HepG2 (cell line): ENCODE measurements around the gene DDIAS. TPM values are rescaled to one million over a fixed set of nuclear protein-coding genes. Genes with fewer than 3 reads are reported as not detected.

Experiments used
- ATF5 ChIP-seq: sonication (generic); formaldehyde crosslinking; IDR thresholded peaks from 2 replicates; pipeline ENCODE4 v1.4.0; 2020; ENCODE audit warnings: mild to moderate bottlenecking, low read depth, missing genetic modification reagents
- HIC2 ChIP-seq: sonication (generic); formaldehyde crosslinking; IDR thresholded peaks from 2 replicates; pipeline ENCODE4 v1.9.0; 2022; ENCODE audit warnings: low read depth, missing genetic modification reagents
- JARID2 ChIP-seq: sonication (generic); formaldehyde crosslinking; IDR thresholded peaks from 2 replicates; pipeline ENCODE4 v1.8.1; 2023; ENCODE audit warnings: missing genetic modification reagents, inconsistent platforms; ENCODE audit not compliant: insufficient replicate concordance
- MEIS2 ChIP-seq: sonication (generic); formaldehyde crosslinking; IDR thresholded peaks from 2 replicates; pipeline ENCODE4 v1.9.0; 2021; ENCODE audit warnings: mild to moderate bottlenecking, missing genetic modification reagents
- MYC ChIP-seq: sonication (generic); formaldehyde crosslinking; IDR thresholded peaks from 2 replicates; pipeline ENCODE4 v1.9.0; 2021; ENCODE audit warnings: missing genetic modification reagents, borderline replicate concordance
- NAIF1 ChIP-seq: sonication (generic); formaldehyde crosslinking; IDR thresholded peaks from 2 replicates; pipeline ENCODE4 v1.5.0; 2020; ENCODE audit warnings: mild to moderate bottlenecking, missing genetic modification reagents, borderline replicate concordance
- PCBP1 ChIP-seq: fragments of 200-400 bp; formaldehyde crosslinking; IDR thresholded peaks from 2 replicates; pipeline ENCODE4 v1.6.1; 2017; ENCODE audit warnings: mild to moderate bottlenecking, low read depth, low read length, borderline replicate concordance
- POLR2AphosphoS2 ChIP-seq: IDR thresholded peaks from 2 replicates; pipeline ENCODE4 v1.6.1; 2011; ENCODE audit warnings: low read depth, low read length, improper control_type of control experiment
- SETDB1 ChIP-seq: sonication (generic); formaldehyde crosslinking; IDR thresholded peaks from 2 replicates; pipeline ENCODE4 v1.5.1; 2020; ENCODE audit warnings: missing genetic modification reagents, mild to moderate bottlenecking, borderline replicate concordance
- SP4 ChIP-seq: sonication (generic); formaldehyde crosslinking; IDR thresholded peaks from 2 replicates; pipeline ENCODE4 v1.8.1; 2023; ENCODE audit warnings: mild to moderate bottlenecking, missing genetic modification reagents
- TARDBP ChIP-seq: sonication (generic); formaldehyde crosslinking; IDR thresholded peaks from 2 replicates; pipeline ENCODE4 v1.8.0; 2022; ENCODE audit warnings: mild to moderate bottlenecking, missing genetic modification reagents
- ZFYVE20 ChIP-seq: sonication (generic); formaldehyde crosslinking; IDR thresholded peaks from 2 replicates; pipeline ENCODE4 v1.8.0; 2023; ENCODE audit warnings: low read depth, mild to moderate bottlenecking, moderate library complexity, missing genetic modification reagents, borderline replicate concordance
- ZNF251 ChIP-seq: sonication (generic); formaldehyde crosslinking; IDR thresholded peaks from 2 replicates; pipeline ENCODE4 v1.9.0; 2021; ENCODE audit warnings: mild to moderate bottlenecking, missing genetic modification reagents
- ZNF709 ChIP-seq: sonication (generic); formaldehyde crosslinking; IDR thresholded peaks from 2 replicates; pipeline ENCODE4 v1.5.0; 2020; ENCODE audit warnings: mild to moderate bottlenecking, missing genetic modification reagents
- ZNF768 ChIP-seq: sonication (generic); formaldehyde crosslinking; IDR thresholded peaks from 2 replicates; pipeline ENCODE4 v1.4.0; 2020; ENCODE audit warnings: missing genetic modification reagents
- ZSCAN31 ChIP-seq: sonication (generic); formaldehyde crosslinking; IDR thresholded peaks from 2 replicates; pipeline ENCODE4 v1.5.0; 2020; ENCODE audit warnings: low read depth, mild to moderate bottlenecking, missing genetic modification reagents
- polyA plus RNA-seq, 8 experiments: library from polyadenylated mRNA; depleted of rRNA in 3 of 8; stranded (reverse) in 7 of 8; unstranded in 1 of 8; fragments of >200 nt; fragmentation: Illumina TruSeq in 4 of 8; extraction: Trizol in 4 of 8; gene quantifications; 2 replicates each; pipeline versions ENCODE4 v1.2.1 to v1.2.3, GENCODE V29; 2011 to 2016; ENCODE audit warnings: low read depth in 4 of 8, missing spikeins in 1 of 8, mixed read lengths in 1 of 8; ENCODE audit not compliant: insufficient read depth in 1 of 8
- total RNA-seq, 5 experiments: library from RNA; depleted of rRNA; stranded (reverse); fragments of >200 nt; fragmentation: Illumina TruSeq; extraction: Trizol; gene quantifications; 2 replicates each; pipeline ENCODE4 v1.2.3, GENCODE V29; 2016; ENCODE audit warnings: low read depth in 1 of 5
- TF ChIP-seq, protein P1 (sequence below): sonication (generic); formaldehyde crosslinking; IDR thresholded peaks from 2 replicates; pipeline ENCODE4 v1.8.1; 2022; ENCODE audit warnings: mild to moderate bottlenecking, missing genetic modification reagents
- TF ChIP-seq, protein P2 (sequence below): sonication (generic); formaldehyde crosslinking; IDR thresholded peaks from 2 replicates; pipeline ENCODE4 v1.5.0; 2020; ENCODE audit warnings: missing genetic modification reagents, mild to moderate bottlenecking, borderline replicate concordance
- TF ChIP-seq, protein P3 (sequence below): sonication (generic); formaldehyde crosslinking; IDR thresholded peaks from 2 replicates; pipeline ENCODE4 v1.4.0; 2020; ENCODE audit warnings: mild to moderate bottlenecking, missing genetic modification reagents
- TF ChIP-seq, protein P4 (sequence below): IDR thresholded peaks from 2 replicates; pipeline ENCODE4 v1.6.1; 2016; ENCODE audit warnings: mild to moderate bottlenecking

DDIAS gene
- total and polyA plus RNA-seq, 2 of the 13 experiments (the other 11 are each of a cell fraction or from before 2014, with no cell fraction given) = 3.5 to 13.0 TPM

DNA sequence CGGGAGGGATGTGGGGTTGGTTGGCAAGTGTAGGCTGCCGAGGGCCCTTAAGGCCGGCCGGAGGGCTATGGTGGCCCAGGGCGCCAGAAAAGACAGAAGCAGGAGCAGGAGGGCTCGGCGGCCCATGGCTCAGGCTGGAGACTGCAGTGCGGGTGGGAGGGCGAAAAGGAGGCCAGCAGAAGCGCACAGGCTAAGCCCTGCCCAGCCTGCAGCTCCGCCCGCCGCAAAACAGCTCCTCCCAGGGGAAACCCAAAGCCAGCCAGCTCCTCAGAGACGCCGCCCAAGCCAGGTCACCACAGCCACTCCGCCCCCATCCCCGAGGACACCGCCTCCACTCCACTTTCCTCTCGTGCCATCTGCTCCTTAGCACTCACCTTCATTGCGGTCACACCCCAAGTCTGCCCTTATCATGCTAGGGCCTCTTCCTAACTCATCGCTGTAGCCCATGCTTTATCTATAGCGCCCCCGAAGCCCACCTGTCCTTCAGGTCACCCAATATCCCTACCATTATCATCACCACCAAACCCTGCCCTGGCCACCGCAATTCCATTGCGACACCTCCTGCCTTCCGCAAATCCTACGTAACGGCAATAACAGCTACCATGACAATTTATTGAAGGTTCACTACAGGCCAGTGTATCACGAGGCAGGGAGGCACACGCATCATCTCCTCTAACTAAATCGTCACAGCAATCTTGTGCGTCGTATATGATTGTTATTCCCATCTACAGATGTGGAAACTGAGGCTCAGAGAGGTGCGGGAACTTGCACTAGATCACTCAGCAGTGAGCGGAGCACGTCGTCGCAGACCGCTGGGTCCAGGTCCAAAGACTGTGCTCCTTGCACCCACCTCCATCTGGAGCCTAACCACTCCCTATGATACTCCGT, 1.0 kb upstream of the DDIAS start, which contains the start of gene PRCP (continued):
- TF ChIP-seq MYC (CRISPR knock-in tag) (peak; percentile 63; the same call in 1 of the 2 replicates), ZNF768 (CRISPR knock-in tag) (peak; percentile 88), SP4 (CRISPR knock-in tag) (peak; percentile 71), ATF5 (no peak), SETDB1 (no peak), ZFYVE20 (CRISPR knock-in tag) (no peak), MEIS2 (CRISPR knock-in tag) (no peak; the same call in 1 of the 2 replicates), PCBP1 (0 out of 2 replicates have a peak, but pooled peaks have one; percentile 76), ZSCAN31 (CRISPR knock-in tag) (peak; percentile 57; the same call in 1 of the 2 replicates), JARID2 (CRISPR knock-in tag) (no peak), HIC2 (CRISPR knock-in tag) (0 out of 2 replicates have a peak, but pooled peaks have one; percentile 50), ZNF709 (no peak), NAIF1 (CRISPR knock-in tag) (0 out of 2 replicates have a peak, but pooled peaks have one; percentile 63), TARDBP (peak; percentile 71; the same call in 1 of the 2 replicates), ZNF251 (CRISPR knock-in tag) (no peak), POLR2AphosphoS2 (no peak)
- TF ChIP-seq, protein P1, sequence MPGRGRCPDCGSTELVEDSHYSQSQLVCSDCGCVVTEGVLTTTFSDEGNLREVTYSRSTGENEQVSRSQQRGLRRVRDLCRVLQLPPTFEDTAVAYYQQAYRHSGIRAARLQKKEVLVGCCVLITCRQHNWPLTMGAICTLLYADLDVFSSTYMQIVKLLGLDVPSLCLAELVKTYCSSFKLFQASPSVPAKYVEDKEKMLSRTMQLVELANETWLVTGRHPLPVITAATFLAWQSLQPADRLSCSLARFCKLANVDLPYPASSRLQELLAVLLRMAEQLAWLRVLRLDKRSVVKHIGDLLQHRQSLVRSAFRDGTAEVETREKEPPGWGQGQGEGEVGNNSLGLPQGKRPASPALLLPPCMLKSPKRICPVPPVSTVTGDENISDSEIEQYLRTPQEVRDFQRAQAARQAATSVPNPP = 0 out of 2 replicates have a peak, but pooled peaks have one; percentile 35
- TF ChIP-seq, protein P2, sequence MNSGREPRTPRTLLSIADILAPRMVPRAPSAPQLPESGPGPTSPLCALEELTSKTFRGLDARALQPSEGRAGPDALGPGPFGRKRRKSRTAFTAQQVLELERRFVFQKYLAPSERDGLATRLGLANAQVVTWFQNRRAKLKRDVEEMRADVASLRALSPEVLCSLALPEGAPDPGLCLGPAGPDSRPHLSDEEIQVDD (CRISPR knock-in tag) = no peak
- TF ChIP-seq, protein P3, sequence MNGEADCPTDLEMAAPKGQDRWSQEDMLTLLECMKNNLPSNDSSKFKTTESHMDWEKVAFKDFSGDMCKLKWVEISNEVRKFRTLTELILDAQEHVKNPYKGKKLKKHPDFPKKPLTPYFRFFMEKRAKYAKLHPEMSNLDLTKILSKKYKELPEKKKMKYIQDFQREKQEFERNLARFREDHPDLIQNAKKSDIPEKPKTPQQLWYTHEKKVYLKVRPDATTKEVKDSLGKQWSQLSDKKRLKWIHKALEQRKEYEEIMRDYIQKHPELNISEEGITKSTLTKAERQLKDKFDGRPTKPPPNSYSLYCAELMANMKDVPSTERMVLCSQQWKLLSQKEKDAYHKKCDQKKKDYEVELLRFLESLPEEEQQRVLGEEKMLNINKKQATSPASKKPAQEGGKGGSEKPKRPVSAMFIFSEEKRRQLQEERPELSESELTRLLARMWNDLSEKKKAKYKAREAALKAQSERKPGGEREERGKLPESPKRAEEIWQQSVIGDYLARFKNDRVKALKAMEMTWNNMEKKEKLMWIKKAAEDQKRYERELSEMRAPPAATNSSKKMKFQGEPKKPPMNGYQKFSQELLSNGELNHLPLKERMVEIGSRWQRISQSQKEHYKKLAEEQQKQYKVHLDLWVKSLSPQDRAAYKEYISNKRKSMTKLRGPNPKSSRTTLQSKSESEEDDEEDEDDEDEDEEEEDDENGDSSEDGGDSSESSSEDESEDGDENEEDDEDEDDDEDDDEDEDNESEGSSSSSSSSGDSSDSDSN (CRISPR knock-in tag) = peak; percentile 87
- TF ChIP-seq, protein P4, sequence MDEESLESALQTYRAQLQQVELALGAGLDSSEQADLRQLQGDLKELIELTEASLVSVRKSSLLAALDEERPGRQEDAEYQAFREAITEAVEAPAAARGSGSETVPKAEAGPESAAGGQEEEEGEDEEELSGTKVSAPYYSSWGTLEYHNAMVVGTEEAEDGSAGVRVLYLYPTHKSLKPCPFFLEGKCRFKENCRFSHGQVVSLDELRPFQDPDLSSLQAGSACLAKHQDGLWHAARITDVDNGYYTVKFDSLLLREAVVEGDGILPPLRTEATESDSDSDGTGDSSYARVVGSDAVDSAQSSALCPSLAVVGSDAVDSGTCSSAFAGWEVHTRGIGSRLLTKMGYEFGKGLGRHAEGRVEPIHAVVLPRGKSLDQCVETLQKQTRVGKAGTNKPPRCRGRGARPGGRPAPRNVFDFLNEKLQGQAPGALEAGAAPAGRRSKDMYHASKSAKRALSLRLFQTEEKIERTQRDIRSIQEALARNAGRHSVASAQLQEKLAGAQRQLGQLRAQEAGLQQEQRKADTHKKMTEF (CRISPR knock-in tag) = peak; percentile 42; the same call in 1 of the 2 replicates
